Measurements from ENCODE around the gene HPD. TPM values are rescaled to one million over a fixed set of nuclear protein-coding genes. Genes with fewer than 3 reads are reported as not detected.

Gene HPD
- total RNA-seq (ENCODE audit: low replicate concordance) = 0.15 and 1.1 TPM in 2 replicates

DNA sequence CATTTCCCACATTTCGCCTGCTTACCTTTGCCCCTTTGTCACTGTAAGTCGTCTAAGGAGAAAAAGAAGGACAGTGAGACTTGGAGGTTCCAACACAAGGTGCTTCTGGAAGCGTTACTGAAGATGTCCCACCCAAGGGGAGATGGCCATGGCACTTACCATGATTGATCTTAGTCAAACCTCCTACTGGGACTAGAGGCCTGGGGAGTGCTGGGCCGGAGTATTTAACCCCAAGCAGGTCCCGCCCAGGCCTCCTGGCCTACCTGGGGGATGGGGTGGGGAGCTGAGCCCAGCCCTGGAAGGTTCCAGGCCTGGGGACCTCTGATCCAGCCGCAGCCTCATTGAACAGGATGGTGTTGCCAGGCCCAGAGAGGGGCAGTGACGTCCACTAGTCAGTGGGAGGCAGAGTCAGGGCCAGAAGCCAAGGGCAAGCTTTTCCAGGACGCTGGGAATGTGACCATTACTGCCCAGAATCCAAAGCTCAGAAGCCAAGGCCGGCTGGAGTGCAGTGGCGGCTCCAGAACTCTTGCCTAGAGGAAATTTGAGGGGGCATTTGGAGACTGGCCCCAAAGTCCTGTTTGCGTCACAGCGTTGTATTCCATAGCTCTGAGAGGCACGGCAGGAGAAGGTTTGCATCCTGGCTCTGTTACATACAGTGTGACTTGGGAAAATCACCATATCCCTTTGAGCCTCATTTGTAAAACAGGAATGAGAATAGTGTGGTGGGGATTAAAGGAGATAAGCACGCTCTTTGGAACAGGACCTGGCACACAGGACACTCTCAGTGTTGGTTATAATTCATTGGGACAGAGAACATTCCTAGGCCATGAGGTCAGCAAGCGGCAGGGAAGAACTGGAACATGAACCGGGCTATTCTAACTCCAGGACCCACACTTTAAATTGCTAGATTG lies at the start of gene HPD:
HPD (minus strand) TSS at position 198 of the 911 bp plus-strand sequence; CDS start at position 162, 36 bp downstream.

DNA sequence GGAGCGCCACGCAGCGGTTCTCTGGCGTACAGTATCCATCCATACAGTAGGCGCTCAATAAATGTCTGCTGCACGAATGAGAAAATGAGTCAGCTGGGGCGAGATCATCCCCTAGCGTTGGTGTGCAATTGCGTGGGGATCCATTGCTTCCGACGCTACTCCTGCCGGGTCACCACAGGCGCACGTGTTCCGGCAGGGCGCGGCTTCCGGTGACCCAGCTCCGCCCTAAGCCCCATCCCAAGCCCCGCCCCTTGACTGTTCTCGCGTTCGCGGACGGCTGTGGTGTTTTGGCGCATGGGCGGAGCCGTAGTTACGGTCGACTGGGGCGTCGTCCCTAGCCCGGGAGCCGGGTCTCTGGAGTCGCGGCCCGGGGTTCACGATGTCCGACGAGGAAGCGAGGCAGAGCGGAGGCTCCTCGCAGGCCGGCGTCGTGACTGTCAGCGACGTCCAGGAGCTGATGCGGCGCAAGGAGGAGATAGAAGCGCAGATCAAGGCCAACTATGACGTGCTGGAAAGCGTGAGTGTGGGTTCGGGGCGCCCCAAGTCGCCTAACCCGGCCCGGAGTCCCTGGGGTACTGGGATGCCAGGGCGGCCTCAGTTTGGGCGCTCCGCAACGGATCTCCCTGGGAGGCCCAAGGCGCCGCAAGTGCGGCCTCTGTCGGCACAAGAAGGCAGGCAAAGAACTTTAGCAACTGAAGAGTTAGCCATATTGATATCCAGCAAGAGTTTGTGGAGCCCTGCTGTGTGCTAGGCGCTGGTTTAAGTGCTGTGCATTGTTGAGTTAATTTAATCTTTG lies 30.0 kb upstream of the HPD start, which contains the start of gene PSMD9:
PSMD9 (plus strand) TSS at position 313 of the 796 bp plus-strand sequence; CDS start at position 380, 67 bp downstream.

DNA sequence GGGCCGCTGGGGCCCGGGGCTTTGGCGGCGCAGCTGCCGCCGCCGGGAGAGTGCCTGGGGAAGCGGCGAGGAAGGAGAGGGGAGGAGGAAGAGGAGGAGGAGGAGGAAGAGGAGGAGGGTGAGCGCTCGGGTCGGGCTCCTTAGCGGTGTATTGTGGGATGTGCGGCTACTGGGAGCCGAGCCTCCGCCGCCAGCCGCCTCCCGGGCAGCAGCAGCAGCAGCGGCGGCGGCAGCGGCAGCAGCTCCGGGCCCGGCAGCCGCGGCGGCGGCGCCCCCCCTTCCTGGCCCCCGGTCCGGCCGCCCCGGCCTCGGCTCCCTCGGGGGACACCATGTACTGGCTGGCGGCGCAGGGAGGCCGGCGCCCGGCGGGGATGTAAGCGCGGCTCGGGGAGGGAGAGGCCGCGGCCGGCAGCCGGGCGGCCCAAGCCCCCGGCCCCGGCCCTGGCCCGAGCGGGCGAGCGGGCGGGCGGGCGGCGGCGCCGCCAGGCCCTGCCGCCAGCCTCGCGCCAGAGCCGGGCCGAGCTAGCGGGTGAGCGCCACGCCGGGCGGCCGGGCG lies 54.7 kb downstream of the HPD start, which contains the start of gene SETD1B:
SETD1B (plus strand) TSS at position 149 of the 556 bp plus-strand sequence. CDS start 729 bp downstream, outside the sequence.

DNA sequence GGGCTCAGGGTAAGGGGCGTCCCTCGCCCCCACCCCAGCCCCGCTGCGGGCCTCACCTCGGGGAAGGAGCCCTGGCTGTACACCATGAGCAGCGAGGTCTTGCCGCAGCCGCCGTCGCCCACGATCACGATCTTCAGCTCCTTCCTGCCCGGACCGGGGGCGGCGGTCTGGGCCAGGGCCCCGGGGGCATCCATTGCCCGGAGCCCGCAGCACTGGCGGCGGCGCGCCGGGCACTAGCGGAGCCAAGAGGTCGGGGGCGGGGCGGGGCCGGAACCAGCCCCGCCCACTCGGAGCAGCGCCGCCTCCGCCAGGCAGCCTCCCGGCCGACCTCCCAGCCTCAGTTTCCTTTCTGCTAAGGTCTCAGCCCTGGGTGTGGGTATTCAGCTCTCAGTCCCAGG lies 65.2 kb downstream of the HPD start, which contains the start of gene RHOF:
RHOF (minus strand) TSS at position 249 of the 398 bp plus-strand sequence; CDS start at position 194, 55 bp downstream.

Other genes starting within 250 kb of the HPD start
- gene ORAI1, start 232.3 kb downstream of the HPD start, total RNA-seq (ENCODE audit: low replicate concordance) = 4.1 and 5.2 TPM in 2 replicates
- 1.1 and 2.0 TPM in 2 replicates for gene MORN3, start 189.2 kb downstream of the HPD start, total RNA-seq (ENCODE audit: low replicate concordance)
- 8.2 and 9.2 TPM in 2 replicates for gene TMEM120B, start 146.1 kb downstream of the HPD start, total RNA-seq (ENCODE audit: low replicate concordance)
- gene RHOF, start 65.2 kb downstream of the HPD start, total RNA-seq (ENCODE audit: low replicate concordance) = 0.82 and 2.4 TPM in 2 replicates
- 1.5 and 1.6 TPM in 2 replicates for gene SETD1B, start 54.9 kb downstream of the HPD start, total RNA-seq (ENCODE audit: low replicate concordance)
- 122 and 150 TPM in 2 replicates for gene PSMD9, start 29.9 kb upstream of the HPD start, total RNA-seq (ENCODE audit: low replicate concordance)
- 1.5 and 2.3 TPM in 2 replicates for gene CFAP251, start 59.7 kb upstream of the HPD start, total RNA-seq (ENCODE audit: low replicate concordance)
- gene BCL7A, start 163.0 kb upstream of the HPD start, total RNA-seq (ENCODE audit: low replicate concordance) = 4.8 and 5.0 TPM in 2 replicates
- gene MLXIP, start 219.9 kb upstream of the HPD start, total RNA-seq (ENCODE audit: low replicate concordance) = 7.3 and 14.7 TPM in 2 replicates

Measured in smooth muscle cell of the coronary artery (primary cell).